GM12864 (cell line): ENCODE data around the gene EGLN3.
"Not testable (repeated sequence)": the region's sequence is repeated elsewhere in the genome, so short reads cannot be mapped to it uniquely, and the experiment has no call there.

ENCODE experiments used
- DNase-seq: peaks from one replicate; pipeline ENCODE4 v3.0.0-alpha.2; 2011; ENCODE audit warnings: low read depth
- H3K4me3 ChIP-seq: 2 replicates; pipeline ENCODE4 v1.5.1; 2011; ENCODE audit warnings: mild to moderate bottlenecking, low read depth, low read length, control low read depth
- CTCF ChIP-seq: IDR thresholded peaks from 2 replicates; pipeline ENCODE4 v1.5.1; 2011; ENCODE audit warnings: low read depth, mild to moderate bottlenecking, moderate library complexity, low read length, control low read depth, inconsistent platforms; ENCODE audit errors: missing control alignments

The EGLN3 gene

GRCh38 chr14:33963892-33964291, 13.0 kb upstream of the EGLN3 start:
- H3K4me3 ChIP-seq: no peak overlapping the region
- no peak for TF ChIP-seq CTCF
- no peak for DNase-seq

- DNase-seq, H3K4me3 ChIP-seq: not testable (repeated sequence)
Observed at GRCh38 chr14:33962466-33962865, 11.6 kb upstream of the EGLN3 start.

- DNase-seq: no peak
- no peak for TF ChIP-seq CTCF
- H3K4me3 ChIP-seq: no peak overlapping the region
Observed at GRCh38 chr14:33962016-33962415, 11.1 kb upstream of the EGLN3 start.

GRCh38 chr14:33959692-33960151, 8.8 kb upstream of the EGLN3 start:
- no peak for DNase-seq
- H3K4me3 ChIP-seq: no peak overlapping the region
- no peak for TF ChIP-seq CTCF

GRCh38 chr14:33958605-33959226, 7.8 kb upstream of the EGLN3 start:
- DNase-seq: no peak
- H3K4me3 ChIP-seq: no peak overlapping the region
- no peak for TF ChIP-seq CTCF

GRCh38 chr14:33957993-33958392, 7.1 kb upstream of the EGLN3 start:
- no peak for TF ChIP-seq CTCF
- no peak overlapping the region for H3K4me3 ChIP-seq
- no peak for DNase-seq

- H3K4me3 ChIP-seq: no peak overlapping the region
- DNase-seq: no peak
- TF ChIP-seq CTCF: no peak
Observed at GRCh38 chr14:33957299-33957698, 6.4 kb upstream of the EGLN3 start.

- DNase-seq: no peak
- TF ChIP-seq CTCF: no peak
- no peak overlapping the region for H3K4me3 ChIP-seq
Observed at GRCh38 chr14:33956640-33957039, 5.8 kb upstream of the EGLN3 start.
